ENCODE results near the gene GPR82.
A peak's percentile ranks its signal among the peaks of the same experiment; 100 is the strongest.
"Not testable (repeated sequence)": the region's sequence is repeated elsewhere in the genome, so short reads cannot be mapped to it uniquely, and the experiment has no call there.

GPR82 gene

GRCh38 chrX:41723826-41724225 lies at the start of gene GPR82:
Gene GPR82 (plus strand): TSS chrX:41724181. CDS start chrX:41727027, 2,846 bp downstream.
- Mint-ChIP-seq H3K9me3 (peaks cover 15% of the 10 kb centered on the region), H3K27ac (no peak within 1 kb of the TSS), H3K4me1 (ENCODE audit: low read depth) (peaks cover 20% of the 10 kb centered on the region), H3K4me3 (no peak within 1 kb of the TSS), H3K27me3 (ENCODE audit: low read depth) (no peaks in the 10 kb centered on the region), H3K36me3 (ENCODE audit: low read depth) (peaks cover 29% of the 10 kb centered on the region)

- not testable (repeated sequence) for H3K9me3 Mint-ChIP-seq; H3K4me3 Mint-ChIP-seq; H3K27me3 Mint-ChIP-seq (ENCODE audit: low read depth); H3K27ac Mint-ChIP-seq
- Mint-ChIP-seq H3K4me1 (ENCODE audit: low read depth) (peaks cover 26% of the 10 kb centered on the region), H3K36me3 (ENCODE audit: low read depth) (peaks cover 15% of the 10 kb centered on the region)
Measured at GRCh38 chrX:41676361-41676760, 47.6 kb upstream of the GPR82 start.

GRCh38 chrX:41677183-41678060 lies 46.6 kb upstream of the GPR82 start:
- H3K36me3 Mint-ChIP-seq (ENCODE audit: low read depth): peaks cover 12% of the 10 kb centered on the region
- H3K4me1 Mint-ChIP-seq (ENCODE audit: low read depth): peaks cover 21% of the 10 kb centered on the region
- H3K27me3 Mint-ChIP-seq (ENCODE audit: low read depth): no peaks in the 10 kb centered on the region
- H3K9me3 Mint-ChIP-seq: no peaks in the 10 kb centered on the region
- no peak overlapping the region for H3K27ac Mint-ChIP-seq
- no peak overlapping the region for H3K4me3 Mint-ChIP-seq

- Mint-ChIP-seq H3K27me3 (ENCODE audit: low read depth) (no peaks in the 10 kb centered on the region), H3K4me1 (ENCODE audit: low read depth) (peaks cover 16% of the 10 kb centered on the region), H3K36me3 (ENCODE audit: low read depth) (no peaks in the 10 kb centered on the region), H3K27ac (no peak overlapping the region), H3K4me3 (no peak overlapping the region), H3K9me3 (no peaks in the 10 kb centered on the region)
Measured at GRCh38 chrX:41684138-41684537, 39.8 kb upstream of the GPR82 start.

GRCh38 chrX:41684940-41685339 lies 39.0 kb upstream of the GPR82 start:
- Mint-ChIP-seq H3K4me3 (no peak overlapping the region), H3K27me3 (ENCODE audit: low read depth) (no peaks in the 10 kb centered on the region), H3K4me1 (ENCODE audit: low read depth) (peaks cover 16% of the 10 kb centered on the region), H3K36me3 (ENCODE audit: low read depth) (no peaks in the 10 kb centered on the region), H3K27ac (no peak overlapping the region), H3K9me3 (no peaks in the 10 kb centered on the region)

- H3K9me3 Mint-ChIP-seq: no peaks in the 10 kb centered on the region
- H3K27ac Mint-ChIP-seq: no peak overlapping the region
- no peak overlapping the region for H3K4me3 Mint-ChIP-seq
- H3K4me1 Mint-ChIP-seq (ENCODE audit: low read depth): peaks cover 16% of the 10 kb centered on the region
- H3K36me3 Mint-ChIP-seq (ENCODE audit: low read depth): no peaks in the 10 kb centered on the region
- no peaks in the 10 kb centered on the region for H3K27me3 Mint-ChIP-seq (ENCODE audit: low read depth)
Measured at GRCh38 chrX:41686788-41687187, 37.2 kb upstream of the GPR82 start.

GRCh38 chrX:41688156-41688555 lies 35.8 kb upstream of the GPR82 start:
- Mint-ChIP-seq H3K4me1 (ENCODE audit: low read depth) (peaks cover 26% of the 10 kb centered on the region), H3K27me3 (ENCODE audit: low read depth) (no peaks in the 10 kb centered on the region), H3K27ac (no peak overlapping the region), H3K4me3 (no peak overlapping the region), H3K9me3 (no peaks in the 10 kb centered on the region), H3K36me3 (ENCODE audit: low read depth) (peaks cover 4% of the 10 kb centered on the region)

- Mint-ChIP-seq H3K4me1 (ENCODE audit: low read depth) (peaks cover 31% of the 10 kb centered on the region), H3K27me3 (ENCODE audit: low read depth) (no peaks in the 10 kb centered on the region), H3K36me3 (ENCODE audit: low read depth) (peaks cover 7% of the 10 kb centered on the region), H3K9me3 (no peaks in the 10 kb centered on the region), H3K27ac (no peak within 1 kb of the TSS), H3K4me3 (peak within 1 kb of the TSS; percentile 51)
Measured at GRCh38 chrX:41688835-41689234, 35.1 kb upstream of the GPR82 start, which contains the start of gene GPR34. Gene GPR34 (plus strand): TSS chrX:41688973. CDS start chrX:41695634, 6,661 bp downstream.

- Mint-ChIP-seq H3K9me3 (no peaks in the 10 kb centered on the region), H3K27me3 (ENCODE audit: low read depth) (no peaks in the 10 kb centered on the region), H3K4me3 (no peak overlapping the region), H3K4me1 (ENCODE audit: low read depth) (peaks cover 37% of the 10 kb centered on the region), H3K27ac (no peak overlapping the region), H3K36me3 (ENCODE audit: low read depth) (peaks cover 7% of the 10 kb centered on the region)
Measured at GRCh38 chrX:41689711-41690110, 34.3 kb upstream of the GPR82 start.

GRCh38 chrX:41692162-41692749 lies 31.7 kb upstream of the GPR82 start:
- Mint-ChIP-seq H3K27ac (peak overlapping the region; percentile 67), H3K9me3 (peaks cover 6% of the 10 kb centered on the region), H3K36me3 (ENCODE audit: low read depth) (peaks cover 15% of the 10 kb centered on the region), H3K4me1 (ENCODE audit: low read depth) (peaks cover 38% of the 10 kb centered on the region), H3K4me3 (peak overlapping the region; percentile 40), H3K27me3 (ENCODE audit: low read depth) (no peaks in the 10 kb centered on the region)

- Mint-ChIP-seq H3K27me3 (ENCODE audit: low read depth) (no peaks in the 10 kb centered on the region), H3K36me3 (ENCODE audit: low read depth) (peaks cover 15% of the 10 kb centered on the region), H3K4me1 (ENCODE audit: low read depth) (peaks cover 36% of the 10 kb centered on the region), H3K9me3 (peaks cover 6% of the 10 kb centered on the region), H3K27ac (peak overlapping the region; percentile 50), H3K4me3 (peak overlapping the region; percentile 21)
Measured at GRCh38 chrX:41693024-41693423, 31.0 kb upstream of the GPR82 start.

- no peak overlapping the region for H3K27ac Mint-ChIP-seq
- H3K27me3 Mint-ChIP-seq (ENCODE audit: low read depth): no peaks in the 10 kb centered on the region
- H3K9me3 Mint-ChIP-seq: peaks cover 6% of the 10 kb centered on the region
- peaks cover 33% of the 10 kb centered on the region for H3K4me1 Mint-ChIP-seq (ENCODE audit: low read depth)
- H3K4me3 Mint-ChIP-seq: no peak overlapping the region
- peaks cover 15% of the 10 kb centered on the region for H3K36me3 Mint-ChIP-seq (ENCODE audit: low read depth)
Measured at GRCh38 chrX:41695426-41695825, 28.6 kb upstream of the GPR82 start.

- Mint-ChIP-seq H3K9me3 (no peaks in the 10 kb centered on the region), H3K4me3 (no peak overlapping the region), H3K4me1 (ENCODE audit: low read depth) (peaks cover 30% of the 10 kb centered on the region), H3K27ac (no peak overlapping the region), H3K27me3 (ENCODE audit: low read depth) (no peaks in the 10 kb centered on the region), H3K36me3 (ENCODE audit: low read depth) (peaks cover 11% of the 10 kb centered on the region)
Measured at GRCh38 chrX:41703574-41704029, 20.4 kb upstream of the GPR82 start.

- H3K4me1 Mint-ChIP-seq (ENCODE audit: low read depth): peaks cover 29% of the 10 kb centered on the region
- peaks cover 11% of the 10 kb centered on the region for H3K36me3 Mint-ChIP-seq (ENCODE audit: low read depth)
- H3K9me3 Mint-ChIP-seq: no peaks in the 10 kb centered on the region
- peak overlapping the region; percentile 31 for H3K4me3 Mint-ChIP-seq
- H3K27ac Mint-ChIP-seq: no peak overlapping the region
- H3K27me3 Mint-ChIP-seq (ENCODE audit: low read depth): no peaks in the 10 kb centered on the region
Measured at GRCh38 chrX:41705042-41705441, 18.9 kb upstream of the GPR82 start.
